GM12878 (cell line): ENCODE data around the gene AFF1. TPM values are rescaled to one million over a fixed set of nuclear protein-coding genes. Genes with fewer than 3 reads are reported as not detected.

ENCODE experiments used
- ATAC-seq: fragments of 200-7000 bp; cut with Tn5 transposase; 3 replicates; pipeline ENCODE4 v1.9.1; 2020; ENCODE audit warnings: mild to moderate bottlenecking, moderate library complexity
- BruUV-seq: library from RNA; stranded (reverse); fragments of 400-500 nt; replicated peaks from 2 replicates; lab custom pipeline; 2021; lab: Mats Ljungman, UMichigan
- CTCF ChIA-PET: fragments of 300-600 bp; sonication (Branson Sonifier 250); formaldehyde crosslinking; extraction: SDS; loops from one replicate; lab custom pipeline; 2021; ENCODE audit warnings: inconsistent platforms; lab: Yijun Ruan, JAX
- POLR2A ChIA-PET: fragments of 350-600 bp; formaldehyde crosslinking; extraction: SDS; loops from one replicate; lab custom pipeline; 2021; ENCODE audit warnings: inconsistent platforms; lab: Charles Lee
- RAD21 ChIA-PET: fragments of 300-600 bp; sonication (Branson Sonifier 250); formaldehyde crosslinking; loops from one replicate; lab custom pipeline; 2023; ENCODE audit warnings: antibody characterized with exemption; ENCODE audit not compliant: unreplicated experiment; lab: Charles Lee
- SMC1A ChIA-PET: fragments of 300-600 bp; sonication (Branson Sonifier 250); formaldehyde crosslinking; loops from one replicate; lab custom pipeline; 2023; ENCODE audit not compliant: unreplicated experiment, uncharacterized antibody; lab: Charles Lee
- DNase-seq: peaks from one replicate; pipeline ENCODE4 v3.0.0-alpha.2; 2011; ENCODE audit warnings: low read depth, low spot score
- FAIRE-seq: peaks from 3 replicates; lab custom pipeline; 2011; peaks lifted over from hg19 to GRCh38; lab: Jason Lieb, UNC
- H2AFZ ChIP-seq: 2 replicates; pipeline ENCODE4 v1.6.0; 2011; ENCODE audit warnings: low read depth, low read length, control low read depth; ENCODE audit not compliant: control insufficient read depth
- H3K27ac ChIP-seq: 2 replicates; pipeline ENCODE4 v1.5.1; 2011; ENCODE audit warnings: control low read depth; ENCODE audit not compliant: control insufficient read depth, insufficient read depth
- H3K27me3 ChIP-seq, 2 experiments: replicated peaks in 1 of 2; 2 replicates each; pipeline versions ENCODE4 v1.6.0 to v1.6.1; 2011; ENCODE audit warnings: low read length in 1 of 2; ENCODE audit not compliant: control insufficient read depth in 2 of 2, insufficient read depth in 2 of 2
- H3K36me3 ChIP-seq, 2 experiments: 2 replicates each; pipeline ENCODE4 v1.5.1; 2011; ENCODE audit warnings: low read length in 1 of 2; ENCODE audit not compliant: control insufficient read depth in 2 of 2, insufficient read depth in 2 of 2
- H3K4me1 ChIP-seq: 2 replicates; pipeline ENCODE4 v1.6.1; 2011; ENCODE audit warnings: mild to moderate bottlenecking, low read length, moderate library complexity, mixed read lengths; ENCODE audit not compliant: control insufficient read depth, insufficient read depth
- H3K4me2 ChIP-seq: 2 replicates; pipeline ENCODE4 v1.6.0; 2011; ENCODE audit warnings: control low read depth; ENCODE audit not compliant: control insufficient read depth, insufficient read depth
- H3K4me3 ChIP-seq: fragments of 200-600 bp; sonication (generic); 2 replicates; pipeline ENCODE4 v1.5.1; 2016
- H3K79me2 ChIP-seq: 2 replicates; pipeline ENCODE4 v1.6.0; 2011; ENCODE audit warnings: low read length; ENCODE audit not compliant: control insufficient read depth, insufficient read depth
- H3K9ac ChIP-seq: 2 replicates; pipeline ENCODE4 v1.8.0; 2011; ENCODE audit warnings: low read length, control low read depth, mixed read lengths; ENCODE audit not compliant: control insufficient read depth, insufficient read depth
- H3K9me3 ChIP-seq: replicated peaks from 3 replicates; pipeline ENCODE4 v1.5.1; 2011; ENCODE audit warnings: mild to moderate bottlenecking, low read length; ENCODE audit not compliant: control insufficient read depth, insufficient read depth
- H4K20me1 ChIP-seq: 2 replicates; pipeline ENCODE4 v1.6.0; 2011; ENCODE audit not compliant: control insufficient read depth, insufficient read depth
- BHLHE40 ChIP-seq, 2 experiments: fragments of 450-650 bp in 1 of 2; IDR thresholded peaks; 2 replicates each; pipeline ENCODE4 v1.6.1; 2011 to 2017; ENCODE audit warnings: low read depth in 2 of 2, borderline replicate concordance in 1 of 2, improper control_type of control experiment in 1 of 2, low read length in 1 of 2, mild to moderate bottlenecking in 1 of 2
- CHD4 ChIP-seq: fragments of 200-600 bp; sonication (generic); IDR thresholded peaks from 2 replicates; pipeline ENCODE4 v1.6.1; 2016; ENCODE audit warnings: mild to moderate bottlenecking
- CREB1 ChIP-seq: IDR thresholded peaks from 2 replicates; pipeline ENCODE4 v1.6.1; 2012; ENCODE audit warnings: low read depth, mild to moderate bottlenecking, inconsistent platforms
- FOXM1 ChIP-seq: IDR thresholded peaks from 2 replicates; pipeline ENCODE4 v1.6.1; 2012; ENCODE audit warnings: low read depth, mild to moderate bottlenecking, inconsistent platforms, low read length, moderate library complexity
- LARP7 ChIP-seq: fragments of 450-650 bp; IDR thresholded peaks from 2 replicates; pipeline ENCODE4 v1.6.1; 2017; ENCODE audit warnings: mild to moderate bottlenecking
- NBN ChIP-seq: fragments of 450-650 bp; IDR thresholded peaks from 2 replicates; pipeline ENCODE4 v1.6.1; 2016
- SP1 ChIP-seq: IDR thresholded peaks from one replicate; pipeline ENCODE4 v1.6.1; 2011; ENCODE audit warnings: low read depth, low read length
- WGBS: methylation state at CpG from one replicate; pipeline ENCODE4 v1.1.6; 2016; ENCODE audit warnings: low lambda C conversion rate; ENCODE audit not compliant: insufficient replicate concordance, insufficient coverage; ENCODE audit errors: missing lambda C conversion rate; 5-methylcytosine and 5-hydroxymethylcytosine counted together
- in situ Hi-C: fragments of 300-500 bp; cut with MboI; formaldehyde crosslinking; loops from 9 replicates; pipeline ENCODE4 v1.14.3; 2018; ENCODE audit warnings: mixed read lengths
- intact Hi-C: fragments of 100-400 bp; cut with micrococcal nuclease; formaldehyde crosslinking; loops from one replicate; pipeline ENCODE4 v1.14.2; 2022; ENCODE audit not compliant: unreplicated experiment
- polyA plus RNA-seq, 11 experiments: library from polyadenylated mRNA; depleted of rRNA in 4 of 11; unstranded in 6 of 11; stranded (reverse) in 5 of 11; fragments of >200 nt; fragmentation: Nextera tagmentation in 4 of 11; fragmentation: Illumina TruSeq in 1 of 11; extraction: Ambion mirVana in 4 of 11; extraction: Trizol in 1 of 11; gene quantifications; 1 replicate in 1 of 11; 2 replicates in 10 of 11; pipeline versions ENCODE4 v1.2.1 to v1.2.3, GENCODE V29; 2011 to 2016; ENCODE audit warnings: inconsistent platforms in 2 of 11, missing spikeins in 2 of 11, low read depth in 1 of 11
- total RNA-seq, 4 experiments: library from RNA; depleted of rRNA in 3 of 4; stranded (reverse); fragments of >200 nt in 3 of 4; fragmentation: Illumina TruSeq in 1 of 4; extraction: Trizol in 1 of 4; gene quantifications; 2 replicates each; pipeline versions ENCODE4 v1.2.1 to v1.2.3, GENCODE V29; 2013 to 2021
- TF ChIP-seq, protein P1 (sequence below): fragments of 450-650 bp; formaldehyde crosslinking; IDR thresholded peaks from 2 replicates; pipeline ENCODE4 v1.5.0; 2022; ENCODE audit warnings: mild to moderate bottlenecking, missing genetic modification characterization
- TF ChIP-seq, protein P2 (sequence below): IDR thresholded peaks from 2 replicates; pipeline ENCODE4 v1.6.1; 2012; ENCODE audit warnings: low read depth, low read length, improper control_type of control experiment

Gene AFF1
- total and polyA plus RNA-seq, 10 of the 15 experiments (the other 5 are each of a cell fraction or from before 2014, with no cell fraction given) = 3.5 to 56.1 (median 21.5) TPM

DNA sequence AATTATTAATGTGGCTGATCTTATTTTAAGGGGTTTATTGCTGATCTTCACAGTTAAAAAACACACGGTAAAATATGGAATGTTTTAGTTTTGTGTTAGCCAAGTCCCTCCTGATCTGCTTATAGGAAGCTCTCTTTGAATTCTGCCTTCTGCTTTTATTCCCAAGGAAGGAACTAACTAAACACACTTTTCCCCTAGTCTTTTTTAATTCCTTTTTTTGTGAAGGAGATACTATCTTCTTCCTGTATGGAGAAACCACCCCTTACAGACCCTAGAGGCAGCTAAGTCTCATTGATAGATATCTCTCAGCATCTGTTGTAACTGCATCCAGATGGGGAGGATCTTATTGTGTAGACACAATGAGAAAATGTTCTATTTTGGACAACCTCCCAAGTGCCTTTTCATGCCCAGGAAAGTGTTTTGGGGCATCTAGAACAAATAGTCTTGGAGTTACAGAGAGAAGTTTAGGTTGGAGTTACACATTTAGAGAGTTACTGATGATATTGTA lies 64.4 kb downstream of the AFF1 start:
- POLR2A ChIA-PET = interaction anchor here (1.0 to 2.1 kb wide), 4 partner anchors 12 to 31 kb away, joined by 3 to 7 read pairs (median 4); no protein-coding TSS in a partner anchor
- FAIRE-seq (no peak), ATAC-seq (no peak), DNase-seq (no peak)
- no peak overlapping the region for H3K4me2 ChIP-seq
- peaks cover 49% of the 10 kb centered on the region for H3K79me2 ChIP-seq
- peaks cover 0 to 6% of the 10 kb centered on the region in 2 experiments; a peak in 1 of 4 replicates for H3K36me3 ChIP-seq
- TF ChIP-seq BHLHE40 (IDR thresholded peaks at IDR 0.05; ENCODE audit: borderline replicate concordance in 1 of 2, low read depth in 2 of 2, low read length in 1 of 2) (no peak), NBN (no peak), CREB1 (no peak), CHD4 (no peak), SP1 (no peak), FOXM1 (no peak), LARP7 (no peak)
- TF ChIP-seq, protein P1, sequence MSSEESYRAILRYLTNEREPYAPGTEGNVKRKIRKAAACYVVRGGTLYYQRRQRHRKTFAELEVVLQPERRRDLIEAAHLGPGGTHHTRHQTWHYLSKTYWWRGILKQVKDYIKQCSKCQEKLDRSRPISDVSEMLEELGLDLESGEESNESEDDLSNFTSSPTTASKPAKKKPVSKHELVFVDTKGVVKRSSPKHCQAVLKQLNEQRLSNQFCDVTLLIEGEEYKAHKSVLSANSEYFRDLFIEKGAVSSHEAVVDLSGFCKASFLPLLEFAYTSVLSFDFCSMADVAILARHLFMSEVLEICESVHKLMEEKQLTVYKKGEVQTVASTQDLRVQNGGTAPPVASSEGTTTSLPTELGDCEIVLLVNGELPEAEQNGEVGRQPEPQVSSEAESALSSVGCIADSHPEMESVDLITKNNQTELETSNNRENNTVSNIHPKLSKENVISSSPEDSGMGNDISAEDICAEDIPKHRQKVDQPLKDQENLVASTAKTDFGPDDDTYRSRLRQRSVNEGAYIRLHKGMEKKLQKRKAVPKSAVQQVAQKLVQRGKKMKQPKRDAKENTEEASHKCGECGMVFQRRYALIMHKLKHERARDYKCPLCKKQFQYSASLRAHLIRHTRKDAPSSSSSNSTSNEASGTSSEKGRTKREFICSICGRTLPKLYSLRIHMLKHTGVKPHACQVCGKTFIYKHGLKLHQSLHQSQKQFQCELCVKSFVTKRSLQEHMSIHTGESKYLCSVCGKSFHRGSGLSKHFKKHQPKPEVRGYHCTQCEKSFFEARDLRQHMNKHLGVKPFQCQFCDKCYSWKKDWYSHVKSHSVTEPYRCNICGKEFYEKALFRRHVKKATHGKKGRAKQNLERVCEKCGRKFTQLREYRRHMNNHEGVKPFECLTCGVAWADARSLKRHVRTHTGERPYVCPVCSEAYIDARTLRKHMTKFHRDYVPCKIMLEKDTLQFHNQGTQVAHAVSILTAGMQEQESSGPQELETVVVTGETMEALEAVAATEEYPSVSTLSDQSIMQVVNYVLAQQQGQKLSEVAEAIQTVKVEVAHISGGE (CRISPR knock-in tag) = no peak
- TF ChIP-seq, protein P2, sequence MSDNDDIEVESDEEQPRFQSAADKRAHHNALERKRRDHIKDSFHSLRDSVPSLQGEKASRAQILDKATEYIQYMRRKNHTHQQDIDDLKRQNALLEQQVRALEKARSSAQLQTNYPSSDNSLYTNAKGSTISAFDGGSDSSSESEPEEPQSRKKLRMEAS = no peak
- H3K27ac ChIP-seq = no peak overlapping the region; the same call in 1 of the 2 replicates
- RAD21 ChIA-PET = interaction anchor here (1.4 to 1.7 kb wide), 3 partner anchors 20 to 77 kb away, joined by 3 to 5 read pairs (median 5); no protein-coding TSS in a partner anchor
- SMC1A ChIA-PET = interaction anchor here (0.7 to 2.9 kb wide), 15 partner anchors 10 to 400 kb away, joined by 3 to 23 read pairs (median 9); partner anchors contain the start of gene AFF1
- peaks cover 29% of the 10 kb centered on the region for H3K4me1 ChIP-seq
- in situ Hi-C loops (no loop called here), intact Hi-C loops (no loop called here)
- H3K9me3 ChIP-seq = no peaks in the 10 kb centered on the region
- H4K20me1 ChIP-seq = no peaks in the 10 kb centered on the region
- WGBS = 89% methylated on average over 1 of the region's 1 CpG
- no peaks in the 10 kb centered on the region for H3K27me3 ChIP-seq
- H3K4me3 ChIP-seq = no peak overlapping the region
- BruUV-seq = no TSS peak
- H3K9ac ChIP-seq = no peak overlapping the region; the same call in 1 of the 2 replicates
- CTCF ChIA-PET = interaction anchor here (0.5 to 4.0 kb wide), 8 partner anchors 16 to 1272 kb away, joined by 3 to 17 read pairs (median 4); no protein-coding TSS in a partner anchor
- no peak overlapping the region for H2AFZ ChIP-seq
